HG03196 (cell line): ENCODE results near the gene GFER.

Experiments
- ATAC-seq: cut with Tn5 transposase; IDR thresholded peaks from one replicate; pipeline ENCODE4 v1.9.1; 2021; ENCODE audit not compliant: unreplicated experiment

The GFER gene

DNA sequence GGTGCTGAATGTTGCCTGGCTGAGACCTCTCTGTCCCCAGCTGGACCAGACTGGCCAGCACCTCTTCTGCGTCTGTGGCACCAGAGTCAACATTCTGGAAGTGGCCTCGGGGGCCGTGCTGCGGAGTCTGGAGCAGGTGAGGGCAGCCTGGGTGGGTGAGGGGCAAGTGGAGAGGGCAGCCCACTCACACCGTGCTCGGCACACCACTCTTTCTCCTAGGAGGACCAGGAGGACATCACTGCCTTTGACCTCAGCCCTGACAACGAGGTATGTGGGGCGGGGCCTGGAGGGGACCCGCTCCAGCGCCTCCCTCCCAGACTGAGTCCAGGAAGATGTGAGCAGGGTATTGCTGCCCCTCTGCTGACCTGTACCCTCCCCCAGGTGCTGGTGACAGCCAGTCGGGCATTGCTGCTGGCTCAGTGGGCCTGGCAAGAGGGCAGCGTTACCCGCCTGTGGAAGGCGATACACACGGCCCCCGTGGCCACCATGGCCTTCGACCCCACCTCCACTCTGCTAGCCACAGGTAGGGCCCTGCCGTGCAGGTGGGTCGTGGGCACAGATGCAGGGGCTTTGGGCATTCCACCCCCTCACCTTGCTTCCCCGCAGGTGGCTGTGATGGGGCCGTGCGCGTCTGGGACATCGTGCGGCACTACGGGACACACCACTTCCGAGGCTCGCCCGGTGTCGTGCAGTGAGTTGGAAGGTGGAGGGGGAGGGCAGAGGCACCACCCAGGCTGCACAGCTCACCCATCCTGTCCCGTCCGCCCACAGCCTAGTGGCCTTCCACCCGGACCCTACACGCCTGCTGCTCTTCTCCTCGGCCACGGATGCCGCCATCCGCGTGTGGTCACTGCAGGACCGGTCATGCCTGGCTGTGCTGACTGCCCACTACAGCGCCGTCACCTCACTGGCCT lies 9.6 kb upstream of the GFER start:
- no peak for ATAC-seq

DNA sequence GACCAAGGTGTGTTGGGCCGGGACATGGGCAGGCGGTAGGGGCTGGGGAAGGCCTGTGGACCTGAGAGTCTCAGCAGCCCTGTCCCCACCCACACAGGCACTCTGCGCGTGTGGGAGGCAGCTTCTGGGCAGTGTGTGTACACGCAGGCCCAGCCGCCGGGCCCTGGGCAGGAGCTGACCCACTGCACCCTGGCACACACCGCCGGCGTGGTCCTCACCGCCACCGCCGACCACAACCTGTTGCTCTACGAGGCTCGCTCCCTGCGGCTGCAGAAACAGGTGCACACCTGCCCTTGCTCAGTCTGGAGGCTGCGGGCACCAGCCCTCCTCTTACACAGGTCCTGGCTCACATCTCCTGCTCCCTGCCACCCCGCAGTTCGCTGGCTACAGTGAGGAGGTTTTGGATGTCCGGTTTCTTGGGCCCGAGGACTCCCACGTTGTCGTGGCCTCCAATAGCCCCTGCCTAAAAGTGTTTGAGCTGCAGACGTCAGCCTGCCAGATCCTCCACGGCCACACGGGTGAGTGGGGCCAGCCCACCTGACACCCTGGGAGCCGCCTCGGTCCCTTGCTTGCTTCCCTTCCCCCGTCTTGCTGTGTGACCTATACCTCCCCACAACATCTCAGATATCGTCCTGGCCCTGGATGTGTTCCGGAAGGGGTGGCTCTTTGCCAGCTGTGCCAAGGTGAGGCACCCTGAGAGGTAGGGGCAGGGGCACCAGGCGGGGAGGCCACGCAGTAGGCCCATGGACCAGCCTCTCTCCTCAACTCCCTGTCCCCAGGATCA lies 8.4 kb upstream of the GFER start:
- no peak for ATAC-seq

DNA sequence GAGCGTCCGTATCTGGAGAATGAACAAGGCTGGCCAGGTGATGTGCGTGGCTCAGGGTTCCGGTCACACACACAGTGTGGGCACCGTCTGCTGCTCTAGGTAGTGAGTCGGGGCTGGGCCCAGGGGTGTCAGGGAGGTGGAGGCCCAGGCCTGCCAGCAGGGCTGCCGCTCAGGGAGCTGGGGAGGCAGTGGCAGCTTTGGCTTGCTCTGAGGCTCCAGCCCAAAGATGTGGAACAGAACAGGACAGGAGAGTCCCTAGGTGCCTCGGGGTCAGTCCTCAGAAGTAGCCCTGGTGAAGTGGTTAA lies 7.8 kb upstream of the GFER start:
- ATAC-seq: no peak

DNA sequence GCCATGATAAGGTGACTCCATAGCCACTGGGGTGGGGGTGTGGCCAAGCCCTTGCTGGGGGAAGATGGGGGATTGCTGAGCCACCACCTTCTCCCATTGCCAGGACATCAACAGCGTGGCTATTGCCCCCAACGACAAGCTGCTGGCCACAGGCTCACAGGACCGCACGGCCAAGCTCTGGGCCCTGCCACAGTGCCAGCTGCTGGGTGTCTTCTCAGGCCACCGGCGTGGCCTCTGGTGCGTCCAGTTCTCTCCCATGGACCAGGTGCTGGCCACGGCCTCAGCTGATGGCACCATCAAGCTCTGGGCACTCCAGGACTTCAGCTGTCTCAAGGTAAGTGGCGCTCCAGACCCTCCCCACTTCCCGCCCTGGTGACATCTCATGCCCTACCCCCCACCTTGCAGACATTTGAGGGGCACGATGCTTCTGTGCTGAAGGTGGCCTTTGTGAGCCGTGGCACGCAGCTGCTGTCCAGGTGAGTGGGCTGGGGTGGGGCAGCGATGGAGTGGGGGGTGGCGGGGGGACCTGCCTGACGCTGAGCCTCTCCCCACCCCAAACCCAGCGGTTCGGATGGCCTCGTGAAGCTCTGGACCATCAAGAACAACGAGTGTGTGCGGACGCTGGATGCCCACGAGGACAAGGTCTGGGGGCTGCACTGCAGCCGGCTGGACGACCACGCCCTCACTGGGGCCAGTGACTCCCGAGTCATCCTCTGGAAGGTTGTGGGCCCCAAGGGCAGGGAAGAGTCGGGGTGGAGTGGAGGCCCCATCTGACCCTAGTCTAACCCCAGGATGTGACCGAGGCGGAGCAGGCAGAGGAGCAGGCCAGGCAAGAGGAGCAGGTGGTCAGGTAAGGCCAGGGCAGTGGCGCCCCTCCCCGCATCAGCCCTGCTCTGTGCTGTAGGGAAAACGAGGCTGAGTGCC lies 6.8 kb upstream of the GFER start:
- no peak for ATAC-seq

DNA sequence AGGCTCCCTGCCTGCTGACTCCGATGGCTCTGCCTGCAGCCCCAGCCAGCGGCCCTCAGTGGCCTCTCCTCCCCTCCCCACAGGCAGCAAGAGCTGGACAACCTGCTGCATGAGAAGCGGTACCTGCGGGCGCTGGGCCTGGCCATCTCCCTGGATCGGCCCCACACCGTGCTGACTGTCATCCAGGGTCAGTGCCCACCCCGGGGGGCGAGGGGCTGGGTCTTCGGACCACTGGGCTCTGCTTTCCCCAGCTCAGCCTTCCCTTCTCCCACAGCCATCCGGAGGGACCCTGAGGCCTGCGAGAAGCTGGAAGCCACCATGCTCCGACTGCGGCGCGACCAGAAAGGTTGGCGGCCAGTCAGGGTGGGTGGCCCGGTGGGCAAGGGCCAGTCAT lies 6.1 kb upstream of the GFER start:
- no peak for ATAC-seq

DNA sequence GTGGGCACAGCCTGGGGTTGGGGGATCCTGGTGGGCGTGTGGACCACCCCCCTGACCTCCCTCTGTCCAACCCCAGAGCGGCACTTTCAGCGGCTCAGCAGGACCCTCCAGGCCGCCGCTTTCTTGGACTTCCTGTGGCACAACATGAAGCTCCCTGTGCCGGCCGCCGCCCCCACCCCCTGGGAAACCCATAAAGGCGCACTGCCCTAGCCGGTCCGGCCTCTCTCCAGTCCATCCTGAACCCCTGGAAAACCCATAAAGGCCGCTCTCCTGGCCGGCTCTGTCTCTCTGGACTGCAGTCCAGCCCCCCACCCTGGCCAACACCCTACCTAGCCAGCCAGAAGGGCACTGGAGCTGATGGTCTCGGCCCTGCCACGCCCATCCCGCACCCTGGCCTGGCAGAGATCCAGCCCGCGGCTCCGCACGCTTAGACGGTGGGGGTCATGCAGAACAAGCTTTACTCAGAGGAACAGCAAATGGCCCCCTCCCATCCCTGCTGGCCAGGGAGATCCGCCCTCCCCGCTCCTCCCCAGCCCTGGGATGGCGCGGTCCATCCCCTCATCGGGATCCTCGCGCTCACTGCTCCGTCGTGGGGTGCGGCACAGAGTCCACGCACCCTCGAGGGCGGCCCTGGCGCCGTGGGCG lies 5.4 kb upstream of the GFER start:
- ATAC-seq: no peak

DNA sequence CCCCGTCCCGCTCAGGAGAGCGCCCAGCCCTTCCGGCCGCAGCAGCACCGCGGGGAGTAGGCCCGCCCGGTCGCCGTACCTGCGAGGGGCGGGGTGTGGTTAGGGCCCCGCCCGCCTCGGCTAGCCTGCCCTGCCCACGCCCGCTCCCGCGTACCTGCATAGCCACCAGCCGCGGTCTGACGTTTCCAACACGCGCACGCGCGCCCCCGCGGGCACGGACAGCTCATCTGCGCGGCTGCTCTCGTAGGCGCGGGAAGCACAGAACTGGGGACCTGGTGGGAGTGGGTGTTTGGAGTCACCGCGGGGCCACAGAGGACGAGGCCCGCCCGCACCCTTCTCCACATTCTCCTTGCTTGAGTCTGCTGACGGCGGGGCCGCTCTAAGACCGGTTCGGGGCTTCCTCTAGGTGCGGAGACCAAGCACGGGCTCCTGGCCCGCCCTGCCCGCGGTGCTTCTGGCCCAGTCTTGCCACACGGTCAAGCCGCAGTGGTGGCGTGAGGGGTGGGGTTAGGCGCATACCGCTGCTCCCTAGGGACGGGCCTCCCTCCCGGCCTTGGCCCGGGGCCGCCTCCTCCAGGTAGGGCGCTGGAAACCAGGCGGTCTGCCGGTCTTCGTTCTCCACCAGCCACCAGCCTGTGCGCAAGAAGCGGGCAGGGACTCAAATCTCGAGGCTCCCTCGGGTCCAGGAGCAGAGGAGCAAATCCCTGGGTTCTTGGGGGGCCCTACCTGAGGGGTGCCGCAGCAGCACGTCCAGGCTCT lies 4.5 kb upstream of the GFER start:
- no peak for ATAC-seq

DNA sequence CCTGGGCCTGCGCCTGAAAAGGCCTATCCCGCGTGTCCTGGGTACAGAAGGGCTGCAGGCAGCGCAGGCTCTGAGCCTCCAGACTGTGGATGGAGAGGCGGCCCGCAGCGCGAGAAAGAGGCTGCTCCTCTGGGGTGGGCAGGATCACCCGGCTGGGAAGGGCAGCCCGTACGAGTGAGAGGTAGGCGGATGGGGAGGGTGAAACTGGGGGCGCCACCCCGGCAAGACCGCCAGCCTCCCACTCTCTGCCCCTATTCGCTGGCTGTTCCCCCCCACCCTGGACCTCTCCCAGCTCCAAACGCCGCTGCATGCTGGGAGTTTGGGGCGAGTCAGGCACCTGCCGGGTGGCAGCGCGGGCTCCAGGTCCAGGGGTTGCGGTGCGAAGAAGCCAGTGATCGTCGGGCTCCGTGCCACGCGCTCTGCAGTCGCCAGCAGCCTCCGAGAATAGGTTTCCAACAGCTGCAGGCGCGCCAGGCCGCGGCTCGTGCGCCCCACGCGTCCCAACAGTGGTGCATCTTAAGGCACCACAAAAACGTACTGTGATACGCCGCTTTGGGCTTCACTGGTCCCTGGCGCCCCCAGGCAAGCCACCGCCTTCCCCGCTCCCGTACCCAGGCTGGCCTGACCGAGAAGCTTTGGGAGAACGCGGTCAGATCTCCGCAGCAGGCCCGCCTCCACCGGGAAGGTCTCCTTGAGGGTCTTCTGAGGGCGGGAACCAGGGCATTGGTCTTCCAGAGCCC lies 3.8 kb upstream of the GFER start:
- no peak for ATAC-seq

DNA sequence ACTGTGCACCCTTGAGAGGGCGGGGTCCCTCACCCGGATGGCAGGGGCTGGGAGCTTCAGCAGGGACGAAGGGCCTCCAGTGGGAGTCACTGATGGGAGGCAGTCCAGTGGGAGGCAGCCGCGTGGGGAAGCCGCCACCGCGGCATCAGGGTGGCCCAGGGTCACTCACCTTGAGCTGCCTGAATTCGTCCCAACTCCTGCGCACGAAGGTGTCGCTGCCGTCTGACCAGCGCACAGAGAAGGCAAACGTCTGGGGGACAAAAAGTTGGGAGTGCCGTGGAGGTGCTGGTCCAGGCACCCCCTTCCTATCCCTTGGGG lies 3.3 kb upstream of the GFER start:
- no peak for ATAC-seq

DNA sequence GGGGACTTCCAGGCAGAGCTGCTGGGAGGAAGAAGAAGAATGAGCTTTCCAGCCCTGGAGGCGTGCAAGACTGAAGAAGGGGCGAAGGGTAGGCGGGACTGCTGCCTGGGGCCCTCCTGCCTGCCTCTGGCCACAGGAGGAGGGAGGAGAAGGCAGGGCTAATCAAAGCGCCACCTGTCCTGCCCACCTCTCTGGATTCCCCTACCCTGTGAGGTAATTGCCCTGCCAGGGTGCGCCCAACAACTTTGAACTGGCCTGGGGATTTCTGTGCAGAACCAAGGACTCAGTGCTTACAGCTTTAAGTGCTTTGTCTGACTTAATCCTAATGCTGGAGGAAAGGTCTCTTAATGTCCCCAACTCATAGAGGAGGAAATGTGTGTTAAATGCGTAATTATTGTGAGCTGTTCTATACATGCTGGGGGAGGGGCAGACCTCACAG lies 2.6 kb upstream of the GFER start, which contains the start of gene NOXO1:
NOXO1 (minus strand) TSS at position 72 of the 439 bp plus-strand sequence. CDS start 290 bp downstream, outside the sequence.
- ATAC-seq: no peak

DNA sequence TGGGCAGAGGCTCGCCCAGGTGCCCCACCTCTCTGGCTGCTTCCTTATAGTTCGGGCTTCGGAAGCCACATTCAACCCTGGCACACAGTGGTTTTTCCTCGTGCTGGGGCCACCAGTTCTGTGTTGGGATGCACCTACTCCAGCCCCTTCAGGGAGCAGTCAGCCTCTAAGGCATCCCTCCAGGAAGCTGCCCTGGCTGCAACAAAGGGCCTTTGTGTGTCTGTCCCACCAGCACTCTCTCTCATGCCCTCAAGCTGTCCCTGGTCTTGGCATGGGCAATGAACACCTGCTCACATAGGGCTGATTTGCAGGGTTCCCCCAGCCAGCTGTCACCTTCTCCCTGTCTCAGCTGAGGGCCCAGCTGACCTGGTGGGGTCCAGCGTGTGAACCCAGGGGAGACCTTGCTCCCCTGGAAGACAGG lies 2.0 kb upstream of the GFER start:
- ATAC-seq: no peak

DNA sequence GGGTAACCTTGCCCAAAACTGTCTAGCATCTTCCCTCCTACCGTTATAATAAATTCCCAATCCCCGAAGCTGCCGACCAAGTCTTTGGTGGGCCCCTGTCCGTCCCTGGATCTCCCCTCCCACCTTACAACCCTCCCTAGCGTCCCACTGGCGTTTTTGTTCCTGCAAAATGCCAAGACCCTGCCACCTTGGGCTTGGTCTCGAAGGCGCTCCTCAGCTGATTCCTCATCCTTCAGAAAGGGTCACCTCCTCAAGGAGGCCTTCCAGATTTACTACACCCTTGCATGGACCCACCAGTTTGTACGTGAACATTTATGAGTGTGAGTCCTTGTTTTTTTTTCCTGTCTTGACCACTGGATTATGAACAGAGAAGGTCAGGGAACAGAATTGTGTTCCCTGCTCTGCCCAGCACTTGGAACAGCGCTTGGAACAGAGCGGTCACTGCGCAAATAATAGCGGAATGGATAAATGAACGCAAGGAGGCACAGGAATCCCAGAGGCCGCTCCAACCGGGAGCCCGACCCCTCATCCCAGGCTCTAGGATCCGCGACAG lies 926 bp upstream of the GFER start:
- ATAC-seq: no peak

DNA sequence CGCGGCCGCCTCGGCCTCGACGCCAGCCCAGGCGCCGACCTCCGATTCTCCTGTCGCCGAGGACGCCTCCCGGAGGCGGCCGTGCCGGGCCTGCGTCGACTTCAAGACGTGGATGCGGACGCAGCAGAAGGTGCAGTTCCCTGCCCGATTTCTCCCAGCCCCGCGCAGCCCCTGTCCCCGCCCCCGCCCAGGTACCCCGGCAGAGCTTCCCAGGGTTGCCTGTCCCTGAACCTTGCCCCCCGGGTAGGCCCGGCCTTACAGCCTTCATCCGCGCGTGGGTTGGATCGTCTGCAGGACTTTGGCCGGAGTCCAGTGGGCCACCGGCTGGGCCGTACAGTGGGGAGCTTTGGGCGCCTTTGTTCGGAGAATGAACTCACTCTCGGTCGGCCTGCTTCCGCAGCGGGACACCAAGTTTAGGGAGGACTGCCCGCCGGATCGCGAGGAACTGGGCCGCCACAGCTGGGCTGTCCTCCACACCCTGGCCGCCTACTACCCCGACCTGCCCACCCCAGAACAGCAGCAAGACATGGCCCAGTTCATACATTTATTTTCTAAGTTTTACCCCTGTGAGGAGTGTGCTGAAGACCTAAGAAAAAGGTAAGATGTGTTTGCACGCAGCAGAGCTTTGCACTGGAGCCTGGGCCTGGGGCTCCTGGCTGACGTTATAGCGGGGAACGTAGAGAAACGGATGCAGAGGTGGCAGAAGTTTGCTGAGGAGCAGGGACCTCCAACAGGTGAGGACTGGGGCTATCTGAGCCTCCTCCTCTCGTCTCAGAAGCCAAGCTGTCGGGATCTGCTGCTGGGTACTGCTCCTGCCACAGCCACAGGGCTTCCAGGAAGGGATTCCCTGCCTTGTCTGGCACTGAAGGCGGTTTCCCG lies 593 bp downstream of the GFER start:
- ATAC-seq: no peak

DNA sequence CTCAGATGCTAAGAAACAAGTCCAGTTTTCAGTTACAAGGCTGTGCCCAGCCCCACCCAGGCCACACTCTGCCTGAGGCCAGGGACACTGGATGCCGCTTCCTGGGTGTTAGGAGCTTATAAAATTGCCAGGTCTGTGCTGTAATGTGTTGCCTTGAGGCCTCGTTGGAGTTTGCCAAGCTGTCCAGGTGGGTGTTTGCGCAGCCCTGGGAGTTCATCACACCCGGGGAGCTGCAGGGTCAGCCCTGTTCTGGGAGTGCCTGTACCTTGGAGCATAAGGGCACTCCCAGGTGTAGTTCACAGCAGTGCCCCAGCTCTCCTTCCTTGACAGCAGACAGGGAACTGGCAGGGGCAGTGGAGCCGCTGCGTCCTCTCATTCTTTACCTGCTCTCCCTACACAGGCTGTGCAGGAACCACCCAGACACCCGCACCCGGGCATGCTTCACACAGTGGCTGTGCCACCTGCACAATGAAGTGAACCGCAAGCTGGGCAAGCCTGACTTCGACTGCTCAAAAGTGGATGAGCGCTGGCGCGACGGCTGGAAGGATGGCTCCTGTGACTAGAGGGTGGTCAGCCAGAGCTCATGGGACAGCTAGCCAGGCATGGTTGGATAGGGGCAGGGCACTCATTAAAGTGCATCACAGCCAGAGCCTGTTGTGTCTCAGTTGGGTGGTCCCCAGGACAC lies 1.6 kb downstream of the GFER start:
- ATAC-seq: no peak

DNA sequence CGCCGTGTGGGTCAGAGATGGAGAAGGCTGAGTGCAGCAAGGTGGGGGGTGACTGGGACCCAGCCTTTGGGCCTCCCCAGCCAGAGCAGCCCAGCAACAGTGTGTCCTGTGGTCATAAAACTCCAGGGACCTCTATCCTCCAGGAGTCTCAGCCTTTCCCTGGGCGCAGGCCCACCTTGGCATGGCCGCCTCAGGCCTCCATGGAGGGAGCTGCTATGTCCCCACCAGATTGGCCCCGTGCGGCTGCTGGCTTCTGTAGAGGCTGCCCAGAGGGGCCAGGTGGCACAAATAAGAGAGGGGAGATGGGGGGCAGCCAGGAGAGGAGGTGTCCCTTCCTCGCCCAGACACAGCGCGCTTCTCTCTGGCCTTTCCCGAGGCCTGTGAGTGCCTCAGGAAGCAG lies 3.2 kb downstream of the GFER start:
- no peak for ATAC-seq

DNA sequence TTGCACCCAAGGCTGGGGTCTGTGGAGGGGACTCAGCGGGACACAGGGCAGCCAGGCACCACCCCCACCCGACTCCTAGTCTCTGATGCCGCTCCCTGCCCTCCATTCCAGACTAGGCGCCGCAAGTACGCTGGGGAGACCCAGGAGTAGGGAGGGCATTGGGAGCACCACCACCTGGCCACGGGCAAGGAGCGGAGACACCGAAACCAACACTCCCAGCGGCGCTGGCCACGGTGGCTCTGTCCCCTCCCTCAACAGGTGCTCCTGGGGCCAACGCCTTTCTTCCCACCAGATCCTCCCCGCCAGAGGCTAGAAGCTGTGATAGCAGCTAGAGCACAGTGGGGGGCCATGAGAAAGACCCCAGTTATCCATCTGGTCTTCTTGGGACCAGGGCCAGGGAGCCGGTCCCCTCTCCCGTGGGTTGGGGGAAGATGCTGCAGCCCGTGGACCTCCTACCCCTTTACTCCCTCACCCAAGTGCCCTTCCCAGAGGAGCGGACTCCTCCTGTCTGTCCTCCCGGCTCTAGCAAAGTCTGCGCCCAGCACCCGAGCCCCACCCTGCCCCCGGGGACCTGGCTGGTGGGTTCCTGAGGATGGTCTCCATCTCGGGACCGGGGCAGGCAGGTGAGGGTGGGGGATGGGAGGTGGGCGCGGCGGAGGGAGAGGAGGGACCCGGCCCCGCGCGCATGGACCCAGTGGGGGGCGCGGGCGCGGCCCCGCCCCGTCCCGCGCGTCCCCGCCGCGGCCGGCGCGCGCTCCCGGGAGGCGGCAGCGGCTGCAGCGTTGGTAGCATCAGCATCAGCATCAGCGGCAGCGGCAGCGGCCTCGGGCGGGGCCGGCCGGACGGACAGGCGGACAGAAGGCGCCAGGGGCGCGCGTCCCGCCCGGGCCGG lies 5.5 kb downstream of the GFER start, which contains the start of gene SYNGR3:
SYNGR3 (plus strand) TSS at position 762 of the 892 bp plus-strand sequence. CDS start 133 bp downstream, outside the sequence.
- no peak for ATAC-seq

DNA sequence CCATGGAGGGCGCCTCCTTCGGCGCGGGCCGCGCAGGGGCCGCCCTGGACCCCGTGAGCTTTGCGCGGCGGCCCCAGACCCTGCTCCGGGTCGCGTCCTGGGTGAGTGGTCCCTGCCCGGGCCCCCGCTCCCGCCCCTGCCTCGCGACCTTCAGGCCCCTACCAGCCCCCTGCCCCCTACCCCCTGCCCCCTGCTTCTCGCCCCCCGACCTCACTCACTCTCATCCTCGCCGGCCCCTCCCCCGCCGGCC lies 6.0 kb downstream of the GFER start:
- ATAC-seq: no peak
